HG03378 (cell line): ENCODE data around the gene TSPAN9.

Experiments used
- ATAC-seq: cut with Tn5 transposase; IDR thresholded peaks from one replicate; pipeline ENCODE4 v1.9.1; 2021; ENCODE audit warnings: mild to moderate bottlenecking, moderate library complexity; ENCODE audit not compliant: unreplicated experiment

Gene TSPAN9

DNA sequence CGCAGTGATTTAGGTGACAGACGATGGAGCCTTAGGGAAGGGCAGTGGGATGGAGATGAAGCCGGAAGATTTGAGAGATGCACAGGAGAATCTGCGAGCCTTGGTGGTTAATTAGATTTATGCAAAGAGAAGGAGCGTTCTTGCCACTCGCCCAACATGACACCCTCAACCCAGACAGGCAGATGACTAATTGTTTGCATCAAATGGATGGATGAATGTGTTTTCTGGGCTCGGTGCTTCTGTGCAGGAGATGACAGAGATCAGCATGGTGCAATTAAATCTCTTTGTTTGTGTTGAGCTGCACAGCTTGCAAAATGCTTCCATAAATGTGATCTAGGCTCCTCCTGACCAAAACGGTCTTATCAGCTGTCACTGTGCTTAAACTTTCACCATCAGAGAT lies 211.5 kb downstream of the TSPAN9 start:
- ATAC-seq: no peak

DNA sequence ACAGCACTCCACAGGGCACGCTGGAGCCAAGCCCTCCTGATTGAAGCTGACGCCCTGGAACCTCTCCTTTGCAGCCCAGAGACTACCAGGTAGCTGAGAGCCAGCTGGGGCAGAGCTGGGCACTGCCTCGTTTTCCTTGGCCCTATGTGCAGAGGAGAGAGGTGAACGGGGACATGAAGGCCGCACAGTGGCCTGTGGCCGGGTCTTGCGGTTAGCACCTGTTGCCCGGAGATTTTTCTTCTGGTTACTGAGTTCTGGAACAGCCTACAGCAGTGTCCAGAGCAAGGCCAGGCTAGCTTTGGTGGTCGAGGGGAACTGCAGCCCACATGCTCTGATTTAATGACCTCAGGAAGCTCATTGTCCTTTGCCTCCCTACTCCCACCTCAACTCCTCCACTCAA lies 212.5 kb downstream of the TSPAN9 start:
- ATAC-seq: no peak

DNA sequence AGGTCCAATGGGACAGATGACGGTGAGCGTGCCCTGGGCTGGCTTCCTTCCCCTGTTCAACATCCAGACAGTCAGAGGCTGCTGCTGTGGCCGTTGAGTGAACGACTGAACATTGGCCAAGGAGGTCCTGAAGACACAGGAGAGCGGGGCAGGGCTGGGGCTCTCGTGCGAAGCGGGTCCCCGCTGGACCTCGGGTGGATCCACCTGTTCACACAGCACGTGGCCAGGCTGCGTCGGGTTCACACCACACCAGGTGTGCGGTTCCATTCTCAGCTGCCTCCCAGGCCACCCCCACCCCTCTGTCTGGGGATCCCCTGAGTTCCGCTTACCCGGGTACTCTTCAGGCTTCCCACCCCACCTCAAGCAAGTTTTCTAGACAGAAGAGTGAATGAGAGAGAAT lies 214.8 kb downstream of the TSPAN9 start:
- no peak for ATAC-seq

DNA sequence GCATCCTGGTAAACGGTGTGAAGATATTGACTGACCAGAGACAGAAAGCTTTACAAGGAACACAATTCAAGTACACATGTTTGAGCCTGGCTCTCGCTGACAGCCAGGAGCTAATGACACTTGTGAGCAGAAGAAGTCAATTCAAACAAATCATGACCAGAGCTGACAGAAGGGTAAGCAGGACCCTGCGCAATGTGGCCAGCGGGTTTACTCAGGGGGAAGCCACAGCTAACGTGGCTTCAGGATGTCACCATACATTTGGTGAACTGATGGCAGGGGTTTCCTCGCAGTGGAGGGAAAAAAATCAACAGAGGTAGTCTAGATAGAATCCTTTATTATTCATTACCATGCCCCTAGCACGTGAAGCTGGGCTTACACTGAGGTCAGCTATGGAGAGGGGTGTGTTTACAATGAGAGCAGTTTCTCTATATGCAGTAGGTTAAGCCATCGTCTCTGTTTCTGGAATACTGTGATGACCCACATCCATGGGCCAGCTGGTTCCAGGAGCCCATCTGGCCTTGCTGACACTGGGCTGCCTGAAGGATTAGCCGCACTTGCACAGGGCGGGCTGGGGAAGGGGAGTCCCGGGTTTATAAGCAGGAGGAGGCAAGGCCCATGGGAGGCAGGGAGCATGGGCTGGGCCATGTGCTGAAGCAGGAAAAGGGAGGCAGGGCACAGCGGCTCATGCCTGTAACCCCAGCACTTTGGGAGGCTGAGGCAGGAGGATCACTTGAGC lies 215.7 kb downstream of the TSPAN9 start:
- ATAC-seq: no peak

DNA sequence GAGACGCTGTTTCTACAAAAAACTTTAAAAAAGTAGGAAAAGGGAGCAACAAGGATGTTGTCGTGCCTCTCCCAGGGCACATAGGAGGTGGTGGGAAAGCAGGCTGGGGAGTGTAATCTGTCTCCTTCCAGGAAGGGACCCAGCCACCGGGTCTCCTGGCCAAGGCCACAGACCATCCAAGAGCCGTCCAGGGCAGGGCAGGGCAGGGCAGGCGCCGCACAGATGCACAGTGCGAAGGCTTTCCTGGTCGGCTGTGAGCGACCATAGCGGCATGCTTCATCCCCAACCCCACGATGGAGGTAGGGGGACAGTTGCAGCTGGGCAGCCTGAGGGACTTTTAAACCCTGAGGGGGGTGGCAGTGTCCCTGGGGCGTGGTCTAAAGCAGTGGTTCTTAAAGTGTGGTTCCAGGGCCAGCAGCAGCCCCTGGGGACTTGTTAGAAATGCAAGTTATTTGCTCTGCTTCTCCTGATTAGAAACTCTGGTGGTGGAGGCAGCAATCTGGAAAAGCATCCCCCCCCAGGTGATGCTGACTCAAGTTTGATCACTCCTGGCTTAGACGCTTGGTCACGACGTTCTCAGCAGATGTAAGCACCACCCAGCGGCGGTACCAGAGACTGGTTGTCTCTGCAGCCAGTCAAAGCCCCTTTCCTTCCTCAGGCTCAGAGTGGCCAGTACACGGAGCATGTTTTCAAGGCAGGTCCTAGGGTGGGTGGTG lies 216.4 kb downstream of the TSPAN9 start:
- no peak for ATAC-seq

DNA sequence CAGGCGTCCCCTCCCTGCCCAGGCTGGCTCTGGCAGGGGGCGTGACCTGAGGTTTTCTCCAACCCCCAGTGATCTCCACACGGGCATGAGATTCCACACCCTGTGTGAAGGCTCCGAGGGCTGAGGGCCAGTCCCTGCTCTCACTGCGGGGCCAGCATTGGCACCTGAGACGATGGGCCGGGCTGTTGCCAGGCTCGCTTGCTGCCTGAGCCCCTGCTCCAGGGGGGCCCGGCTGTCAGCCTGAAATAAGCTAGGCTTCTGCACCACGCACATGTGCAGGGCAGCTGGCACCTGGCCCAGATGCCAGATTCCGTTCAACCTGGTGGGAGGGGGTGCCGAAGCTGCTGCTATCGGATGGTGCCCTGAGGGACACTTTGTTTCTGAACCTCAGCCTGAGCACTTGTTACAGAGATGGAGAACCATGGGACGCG lies 217.3 kb downstream of the TSPAN9 start:
- no peak for ATAC-seq

DNA sequence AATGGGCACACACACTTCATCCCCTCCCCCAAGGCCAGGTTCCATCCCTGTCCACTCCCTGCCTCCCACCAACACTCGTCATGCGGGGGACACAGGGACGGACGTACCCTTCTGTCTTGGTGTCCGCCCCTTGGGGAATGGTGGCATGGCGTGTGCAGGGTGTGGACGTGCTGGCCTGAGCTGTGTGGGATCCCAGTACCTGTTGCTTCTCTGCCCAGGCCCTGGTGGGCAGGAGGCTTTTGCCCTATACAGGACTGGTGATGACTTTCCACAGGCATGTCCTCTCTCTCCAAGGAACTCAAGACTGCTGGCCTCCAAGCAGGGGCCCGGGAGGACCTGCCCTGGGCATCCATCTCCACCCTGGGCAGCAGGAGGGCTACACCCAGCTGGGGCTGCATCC lies 218.0 kb downstream of the TSPAN9 start:
- ATAC-seq: no peak

DNA sequence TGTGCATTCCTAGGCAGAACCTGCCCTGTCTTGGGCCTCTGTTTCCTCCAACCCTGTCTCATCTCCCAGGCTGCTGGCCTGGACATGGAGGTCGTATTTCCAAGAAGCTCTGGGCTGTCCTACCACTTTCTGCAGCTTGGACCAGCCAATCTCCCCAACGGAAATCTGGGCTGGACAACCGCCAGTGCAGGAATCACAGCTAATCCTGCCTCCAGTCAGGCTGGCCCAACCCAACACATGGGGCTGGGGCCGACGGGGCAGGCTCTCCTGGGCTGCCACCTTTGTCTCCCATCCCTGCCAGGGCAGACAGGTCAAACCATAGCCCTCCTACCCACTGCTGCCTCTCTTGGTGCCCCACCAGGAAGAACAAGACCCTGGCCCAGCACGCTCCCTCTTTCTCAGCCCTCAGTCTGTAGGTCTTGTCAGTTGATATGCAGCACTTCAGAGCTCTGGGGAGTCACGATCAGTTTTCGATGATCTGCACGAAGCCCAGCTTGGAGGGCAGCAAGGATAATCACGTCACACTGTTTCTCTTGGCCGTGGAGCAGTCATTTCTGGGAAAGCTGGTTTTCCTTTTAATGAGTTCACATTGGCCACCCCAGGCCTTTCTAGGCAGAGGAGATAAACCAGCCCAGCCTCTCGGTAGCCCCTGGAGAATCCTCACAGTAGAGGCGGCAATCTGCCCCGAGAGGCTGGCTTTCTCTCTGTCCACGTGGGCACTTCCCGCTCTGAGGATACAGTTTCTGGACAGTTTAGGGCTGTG lies 218.6 kb downstream of the TSPAN9 start:
- no peak for ATAC-seq

DNA sequence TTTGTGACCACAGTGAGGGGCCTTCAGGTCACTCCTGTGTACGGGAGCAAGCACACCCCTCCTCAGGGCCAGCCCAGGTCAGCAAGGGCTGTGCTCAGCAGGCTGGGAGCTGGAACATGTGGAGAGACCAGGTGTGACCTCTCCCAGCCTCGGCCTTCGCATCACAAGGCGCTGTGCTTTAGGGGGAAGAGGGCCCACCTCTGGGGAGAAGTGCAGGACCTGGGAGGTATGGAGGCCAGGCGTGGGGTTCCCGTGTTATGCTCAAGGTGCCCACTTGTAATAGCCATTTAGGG lies 219.2 kb downstream of the TSPAN9 start:
- no peak for ATAC-seq

DNA sequence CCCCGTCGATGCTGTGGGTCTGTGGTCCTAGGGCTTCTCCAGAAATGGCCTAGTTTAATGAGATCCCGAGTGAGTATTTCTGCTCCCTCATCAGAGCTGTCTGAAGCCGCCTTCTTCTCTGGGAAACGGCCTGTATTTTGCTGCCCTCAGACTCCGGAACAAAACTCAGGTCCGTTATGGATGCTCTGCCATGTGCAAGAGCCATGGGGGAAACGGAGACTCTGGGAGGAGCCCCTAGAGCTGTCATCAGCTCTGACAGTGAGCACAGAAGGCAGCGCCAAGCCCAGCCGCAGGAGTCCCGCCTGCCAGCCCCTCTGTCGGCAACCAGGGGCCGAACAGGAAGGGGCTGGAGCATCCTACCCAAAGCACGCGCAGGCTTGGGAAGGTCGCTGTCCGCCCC lies 221.4 kb downstream of the TSPAN9 start:
- ATAC-seq: no peak

DNA sequence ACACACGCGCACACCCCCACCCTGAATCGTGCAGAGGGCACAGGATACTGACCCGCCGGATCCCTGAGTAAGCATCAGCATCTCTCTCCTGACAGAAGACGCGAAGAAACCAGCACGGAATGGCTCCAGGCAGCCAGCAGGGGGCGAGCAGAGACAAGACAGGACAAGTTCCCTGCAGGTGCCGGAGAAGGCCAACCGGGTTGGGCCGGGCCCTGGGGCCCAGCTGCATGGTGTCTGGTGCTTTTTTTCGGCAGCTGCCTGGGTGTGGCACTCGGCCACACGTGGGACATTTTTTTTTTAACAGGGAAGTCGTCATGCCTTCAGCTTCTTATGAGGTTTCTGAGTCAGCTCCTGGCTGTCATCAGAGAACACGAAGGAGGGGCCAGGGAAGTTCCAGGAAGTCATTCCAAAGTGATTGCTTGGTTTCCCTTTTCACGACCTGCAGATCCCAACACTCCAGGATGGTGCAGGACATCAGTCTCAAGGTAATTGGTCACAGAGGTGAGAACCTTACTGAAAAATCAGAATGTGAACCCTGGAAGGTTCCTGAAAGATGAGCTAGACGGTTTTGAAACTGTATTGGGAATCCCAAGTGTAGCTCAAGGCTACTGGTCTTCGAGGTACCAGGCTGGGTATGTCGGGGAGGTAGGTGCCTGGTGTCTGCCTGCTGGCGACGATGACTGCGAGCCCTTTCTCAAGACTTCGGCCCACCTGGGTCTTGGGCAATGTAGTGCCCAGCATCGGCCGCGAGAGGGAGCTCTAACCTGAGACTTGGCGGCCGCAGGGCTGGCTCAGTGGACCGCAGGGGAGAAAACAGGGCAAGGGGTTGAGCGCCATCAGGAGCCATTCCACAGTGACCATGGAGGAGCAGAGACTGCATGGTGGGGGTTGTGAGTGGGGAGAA lies 223.0 kb downstream of the TSPAN9 start:
- ATAC-seq: no peak

DNA sequence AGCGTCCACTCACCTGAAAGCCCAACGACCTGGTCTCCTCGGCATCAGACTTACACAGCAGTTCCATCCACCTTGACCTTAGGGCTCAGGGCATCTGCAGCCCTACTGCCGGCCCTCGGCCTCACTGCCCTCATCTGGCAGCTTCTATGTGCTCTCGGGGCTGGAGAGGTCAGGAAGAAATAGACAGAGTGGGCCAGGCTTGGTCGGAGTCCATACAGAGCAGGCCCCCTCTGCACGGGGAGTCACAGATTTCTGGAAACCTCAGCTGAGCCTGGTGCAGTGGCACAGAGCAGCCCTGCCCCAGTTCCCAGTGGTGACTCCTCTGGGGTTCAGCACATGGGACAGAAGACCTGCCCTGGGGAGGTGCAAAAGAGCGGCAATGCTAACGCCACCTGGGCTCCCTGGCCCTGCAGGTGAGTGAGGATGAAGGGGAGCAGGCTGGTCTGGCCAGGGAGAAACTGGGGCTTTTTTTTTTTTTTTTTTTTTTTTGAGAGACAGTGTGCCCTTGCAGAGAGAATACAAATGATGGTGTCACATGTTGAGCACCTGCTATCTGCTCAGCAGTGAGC lies 223.7 kb downstream of the TSPAN9 start:
- no peak for ATAC-seq

DNA sequence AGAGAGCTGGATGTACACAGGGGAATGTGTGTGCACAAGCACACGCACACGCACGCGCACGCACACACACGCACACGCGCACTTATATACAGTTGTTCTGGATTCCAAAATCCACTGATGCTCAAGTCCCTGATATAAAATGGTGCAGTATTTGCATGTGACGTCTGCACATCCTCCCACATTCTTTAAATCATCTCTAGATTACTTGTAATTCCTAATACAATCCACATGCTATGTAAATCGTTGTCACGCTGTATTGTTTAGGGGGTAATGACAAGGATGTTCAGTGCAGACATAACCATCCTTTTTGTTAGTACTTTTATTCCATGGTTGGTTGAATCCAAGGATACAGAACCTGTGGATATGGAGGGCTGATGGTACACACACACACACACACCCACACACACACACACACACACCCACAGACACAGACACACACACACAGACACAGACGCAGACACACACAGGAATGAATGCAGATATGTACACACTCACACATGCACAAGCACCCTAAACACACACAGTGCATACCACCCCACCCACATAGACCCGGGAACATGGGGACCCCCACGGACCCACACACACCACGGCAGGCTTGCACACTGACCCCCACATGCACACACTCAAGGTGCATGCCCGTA lies 225.3 kb downstream of the TSPAN9 start:
- ATAC-seq: no peak

DNA sequence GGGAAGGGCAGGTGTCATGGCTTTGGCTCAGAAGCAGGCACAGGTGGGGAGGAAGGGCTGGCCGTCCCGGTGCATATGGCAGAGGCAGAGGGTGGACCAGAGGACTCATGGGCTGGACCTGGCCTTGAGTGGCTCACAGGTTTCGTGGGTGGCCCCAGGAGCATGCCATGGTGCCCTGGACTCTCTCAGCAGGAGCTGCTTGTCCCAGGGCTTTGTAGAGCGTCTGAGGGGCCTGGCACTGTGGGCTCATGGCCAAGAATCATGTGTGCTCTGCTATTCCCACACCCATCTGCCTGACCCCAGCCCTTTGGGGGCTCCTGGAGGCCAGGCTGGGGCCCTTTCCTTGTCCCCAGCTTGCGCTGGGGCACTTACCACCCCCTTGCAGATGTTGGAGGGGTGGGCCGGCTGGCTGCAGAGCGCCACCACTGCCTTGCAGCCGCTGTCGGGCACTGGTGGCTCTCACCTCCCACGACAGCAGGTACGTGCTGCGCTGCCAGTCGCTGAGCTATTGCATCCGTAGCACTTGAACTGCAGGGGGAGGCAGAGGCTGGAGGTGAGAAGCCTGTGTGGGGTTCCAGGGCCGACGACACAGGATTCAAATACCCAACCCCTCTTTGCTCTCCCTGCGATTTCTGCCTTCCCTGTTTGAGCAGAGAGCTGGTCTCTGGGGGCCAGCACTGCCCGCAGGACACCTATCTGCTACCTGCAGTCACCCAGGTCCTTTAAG lies 226.4 kb downstream of the TSPAN9 start:
- no peak for ATAC-seq

DNA sequence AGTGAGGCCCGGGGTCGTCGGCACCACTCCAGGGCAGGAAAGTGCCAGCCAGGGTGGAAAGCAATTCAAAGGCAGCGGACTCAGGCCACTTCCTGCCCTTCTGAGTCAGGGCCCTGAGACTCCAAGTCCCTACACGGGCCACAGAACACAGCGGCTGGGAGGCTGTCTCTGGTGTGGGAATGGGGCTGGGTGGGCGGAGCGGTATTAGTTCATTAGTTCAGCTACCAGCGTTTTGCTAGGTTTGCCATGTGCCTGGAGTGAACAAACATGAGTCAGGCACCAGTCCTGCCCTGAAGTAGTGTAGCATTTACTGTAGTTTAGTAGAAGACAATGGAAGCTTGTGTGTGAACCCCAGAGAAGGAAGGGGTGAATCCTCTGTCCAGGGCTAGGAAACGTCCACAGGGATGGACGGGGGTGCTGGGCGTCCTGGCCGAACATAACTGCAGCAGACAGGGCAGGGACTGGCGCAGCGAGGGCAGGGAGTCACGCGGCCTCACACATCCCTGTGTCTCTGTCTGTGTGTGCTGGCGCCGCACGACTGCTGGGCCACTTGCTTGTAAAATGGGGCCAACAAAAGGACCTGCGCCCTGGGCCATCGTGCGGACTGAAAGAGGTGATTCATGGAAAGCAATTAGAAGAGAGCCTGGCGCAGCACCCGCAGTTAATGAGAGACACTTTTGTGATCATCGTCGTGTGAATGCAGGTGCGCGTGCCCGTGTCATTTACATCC lies 227.4 kb downstream of the TSPAN9 start:
- no peak for ATAC-seq

DNA sequence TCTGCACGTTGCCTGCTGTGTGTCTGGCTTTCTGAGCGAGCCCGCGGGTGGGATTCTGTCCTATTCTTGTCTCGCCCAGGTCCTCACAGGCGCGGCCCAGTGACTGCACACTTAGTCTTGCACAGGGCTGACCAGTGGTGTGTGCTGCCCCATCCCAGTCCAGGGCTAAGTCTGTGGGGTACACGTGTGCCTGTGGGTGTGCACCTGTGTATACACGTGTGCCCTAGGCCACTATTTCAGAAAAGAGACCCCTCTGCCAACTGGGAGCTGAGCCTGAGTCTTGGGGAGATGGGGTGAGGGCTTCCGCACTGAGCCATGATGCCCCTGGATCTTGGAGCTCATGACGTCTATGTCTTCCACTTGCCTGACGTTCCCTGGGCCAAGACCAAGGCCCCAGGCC lies 228.3 kb downstream of the TSPAN9 start:
- no peak for ATAC-seq

DNA sequence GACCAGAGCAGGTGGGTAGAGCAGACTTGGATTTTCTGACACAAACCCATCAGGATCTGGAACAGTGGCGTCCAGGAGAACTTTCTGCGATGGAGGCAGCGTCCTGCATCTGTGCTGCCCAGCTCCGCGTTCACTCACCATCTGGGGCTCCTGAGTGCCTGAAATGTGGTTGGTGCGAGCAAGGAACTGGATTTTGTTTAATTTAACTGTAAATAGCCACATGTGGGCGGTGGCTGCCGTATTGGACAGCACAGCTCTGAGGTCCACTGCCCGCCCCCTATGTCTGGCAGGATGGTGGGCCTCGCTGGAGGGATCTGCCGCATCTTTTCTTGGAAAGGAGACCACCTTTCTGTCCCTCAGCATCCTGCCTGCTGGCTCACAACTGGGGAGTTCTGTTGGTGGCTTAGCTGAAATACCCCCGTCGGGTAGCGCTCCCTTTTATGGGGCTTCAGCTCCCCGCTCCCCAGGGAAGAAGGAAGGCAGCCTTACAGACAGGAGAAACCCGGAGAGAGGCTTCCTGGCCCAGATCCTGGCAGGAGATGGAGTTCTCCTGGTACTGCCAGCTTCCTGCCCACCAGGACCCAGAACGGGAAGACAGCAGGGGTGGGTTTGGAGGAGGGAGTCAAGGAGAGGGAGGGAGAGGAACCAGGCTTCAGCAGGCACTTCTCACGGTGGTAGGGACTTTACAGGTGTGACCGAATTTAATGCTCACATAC lies 228.9 kb downstream of the TSPAN9 start:
- ATAC-seq: no peak

DNA sequence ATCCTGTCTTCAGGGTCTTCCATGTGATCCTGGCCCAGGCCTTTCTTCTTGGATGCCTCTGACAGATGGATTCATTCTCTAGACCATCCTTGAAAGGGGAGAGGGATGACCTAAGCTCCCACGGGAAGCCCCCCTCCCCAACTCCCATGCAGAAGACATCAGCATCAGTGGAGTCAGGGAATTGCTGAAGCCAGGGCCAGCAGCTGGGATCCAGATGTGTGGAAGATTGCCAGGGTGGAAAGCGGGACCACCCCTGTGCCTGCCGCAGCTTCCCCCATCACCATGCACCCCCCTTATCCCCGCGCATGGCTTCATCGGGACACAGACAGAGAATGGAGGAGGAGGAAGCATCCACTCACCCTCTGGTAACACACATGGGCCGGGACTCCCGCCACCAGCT lies 230.2 kb downstream of the TSPAN9 start:
- no peak for ATAC-seq
